Measurements from ENCODE around the gene PPP1R12B.
"Not testable (repeated sequence)": the region's sequence is repeated elsewhere in the genome, so short reads cannot be mapped to it uniquely, and the experiment has no call there.

Gene PPP1R12B

GRCh38 chr1:202624088-202624780 lies 275.7 kb downstream of the PPP1R12B start:
- no peak for DNase-seq (ENCODE audit: low read depth)
- no peak for TF ChIP-seq CTCF (conservative IDR thresholded peaks at IDR 0.05; ENCODE audit: low read depth, low read length)
- H3K4me3 ChIP-seq (ENCODE audit: low read length): no peak overlapping the region

GRCh38 chr1:202624781-202625108 lies 276.2 kb downstream of the PPP1R12B start:
- DNase-seq (ENCODE audit: low read depth): no peak
- no peak overlapping the region for H3K4me3 ChIP-seq (ENCODE audit: low read length)
- no peak for TF ChIP-seq CTCF (conservative IDR thresholded peaks at IDR 0.05; ENCODE audit: low read depth, low read length)

- TF ChIP-seq CTCF (conservative IDR thresholded peaks at IDR 0.05; ENCODE audit: low read depth, low read length): peak; percentile 75
- no peak for DNase-seq (ENCODE audit: low read depth)
- H3K4me3 ChIP-seq (ENCODE audit: low read length): no peak overlapping the region
Observed at GRCh38 chr1:202625416-202626360, 277.2 kb downstream of the PPP1R12B start.

GRCh38 chr1:202627036-202627435 lies 278.5 kb downstream of the PPP1R12B start:
- not testable (repeated sequence) for H3K4me3 ChIP-seq (ENCODE audit: low read length); DNase-seq (ENCODE audit: low read depth)

GRCh38 chr1:202627841-202628565 lies 279.5 kb downstream of the PPP1R12B start:
- DNase-seq (ENCODE audit: low read depth): no peak
- H3K4me3 ChIP-seq (ENCODE audit: low read length): no peak overlapping the region
- TF ChIP-seq CTCF (conservative IDR thresholded peaks at IDR 0.05; ENCODE audit: low read depth, low read length): no peak

GRCh38 chr1:202628646-202629215 lies 280.2 kb downstream of the PPP1R12B start:
- TF ChIP-seq CTCF (conservative IDR thresholded peaks at IDR 0.05; ENCODE audit: low read depth, low read length): no peak
- no peak overlapping the region for H3K4me3 ChIP-seq (ENCODE audit: low read length)
- DNase-seq (ENCODE audit: low read depth): no peak

- not testable (repeated sequence) for H3K4me3 ChIP-seq (ENCODE audit: low read length); DNase-seq (ENCODE audit: low read depth)
Observed at GRCh38 chr1:202629257-202629811, 280.8 kb downstream of the PPP1R12B start.

GRCh38 chr1:202630096-202630495 lies 281.6 kb downstream of the PPP1R12B start:
- not testable (repeated sequence) for H3K4me3 ChIP-seq (ENCODE audit: low read length); DNase-seq (ENCODE audit: low read depth)

All from retinal pigment epithelial cell (primary cell).